ENCODE measurements around the gene ST3GAL3.

The ST3GAL3 gene

GRCh38 chr1:43711524-43712386, 4.4 kb downstream of the ST3GAL3 start:
- Histone ChIP-seq H2AFZ (ENCODE audit: low read length) (no peak overlapping the region), H3K14ac (ENCODE audit: low read length) (no peak overlapping the region), H3K9me3 (replicated peaks in 1 of 2; ENCODE audit: control insufficient read depth in 2 of 2, insufficient read depth in 1 of 2, low read depth in 1 of 2, low read length in 2 of 2) (peaks cover 0 to 1% of the 10 kb centered on the region in 2 donors), H3K36me3 (replicated peaks in 1 of 2; ENCODE audit: control insufficient read depth in 2 of 2, insufficient read depth in 2 of 2, low read length in 2 of 2) (peaks cover 0 to 39% of the 10 kb centered on the region in 2 donors), H2AK5ac (ENCODE audit: low read depth, low read length) (no peak overlapping the region), H2BK5ac (ENCODE audit: low read length) (no peak overlapping the region), H3K27ac (replicated peaks; ENCODE audit: low read length) (no peak overlapping the region), H3K4me1 (ENCODE audit: control insufficient read depth in 2 of 2, insufficient read depth in 1 of 2, low read depth in 1 of 2, low read length in 2 of 2) (no peaks in the 10 kb centered on the region), H3K4me3 (ENCODE audit: low read length in 2 of 2) (no peak overlapping the region), H2BK12ac (ENCODE audit: low read length) (no peak overlapping the region), H3K27me3 (ENCODE audit: control insufficient read depth in 3 of 3, insufficient read depth in 3 of 3, low read depth in 1 of 3, low read length in 3 of 3) (no peaks in the 10 kb centered on the region), H4K91ac (ENCODE audit: low read depth, low read length, poor library complexity) (no peak overlapping the region), H2BK120ac (ENCODE audit: low read depth, low read length) (no peak overlapping the region), H3K4me2 (ENCODE audit: insufficient read depth, low read length, poor library complexity, severe bottlenecking) (no peak overlapping the region), H3K9ac (ENCODE audit: low read depth, low read length, poor library complexity) (no peak overlapping the region), H3K23ac (ENCODE audit: low read depth, low read length, poor library complexity) (no peak overlapping the region), H3K79me1 (ENCODE audit: low read depth, low read length) (peaks cover 1% of the 10 kb centered on the region), H3K4ac (ENCODE audit: low read length) (no peak overlapping the region), H2BK15ac (ENCODE audit: low read length) (no peak overlapping the region), H4K8ac (ENCODE audit: low read depth, low read length) (no peak overlapping the region), H3K18ac (ENCODE audit: low read length) (no peak overlapping the region)
- WGBS, 2 donors (ENCODE audit: extremely low coverage in 2 of 2, insufficient read length in 2 of 2, insufficient replicate concordance in 1 of 2): no CpG with 5 or more reads among the region's 3 CpGs
- DNase-seq (ENCODE audit: low spot score): no peak

GRCh38 chr1:43716559-43717281, 9.4 kb downstream of the ST3GAL3 start:
- H3K4me2 ChIP-seq (ENCODE audit: insufficient read depth, low read length, poor library complexity, severe bottlenecking): no peak overlapping the region
- no peaks in the 10 kb centered on the region for H3K4me1 ChIP-seq (ENCODE audit: control insufficient read depth in 2 of 2, insufficient read depth in 1 of 2, low read depth in 1 of 2, low read length in 2 of 2)
- WGBS, 2 donors (ENCODE audit: extremely low coverage in 2 of 2, insufficient read length in 2 of 2, insufficient replicate concordance in 1 of 2): no CpG with 5 or more reads among the region's 15 CpGs
- H3K27ac ChIP-seq (replicated peaks; ENCODE audit: low read length): no peak overlapping the region
- no peak overlapping the region for H3K14ac ChIP-seq (ENCODE audit: low read length)
- H3K27me3 ChIP-seq (ENCODE audit: control insufficient read depth in 3 of 3, insufficient read depth in 3 of 3, low read depth in 1 of 3, low read length in 3 of 3): no peaks in the 10 kb centered on the region
- H2BK5ac ChIP-seq (ENCODE audit: low read length): no peak overlapping the region
- H3K18ac ChIP-seq (ENCODE audit: low read length): no peak overlapping the region
- H3K4ac ChIP-seq (ENCODE audit: low read length): no peak overlapping the region
- no peak for DNase-seq (ENCODE audit: low spot score)
- H4K8ac ChIP-seq (ENCODE audit: low read depth, low read length): no peak overlapping the region
- H2AFZ ChIP-seq (ENCODE audit: low read length): no peak overlapping the region
- H2BK120ac ChIP-seq (ENCODE audit: low read depth, low read length): no peak overlapping the region
- no peak overlapping the region for H3K23ac ChIP-seq (ENCODE audit: low read depth, low read length, poor library complexity)
- peaks cover 1% of the 10 kb centered on the region for H3K79me1 ChIP-seq (ENCODE audit: low read depth, low read length)
- no peak overlapping the region for H3K4me3 ChIP-seq (ENCODE audit: low read length in 2 of 2)
- no peak overlapping the region for H3K9ac ChIP-seq (ENCODE audit: low read depth, low read length, poor library complexity)
- H3K9me3 ChIP-seq (replicated peaks in 1 of 2; ENCODE audit: control insufficient read depth in 2 of 2, insufficient read depth in 1 of 2, low read depth in 1 of 2, low read length in 2 of 2): peaks cover 0 to 2% of the 10 kb centered on the region in 2 donors
- H2BK15ac ChIP-seq (ENCODE audit: low read length): no peak overlapping the region
- no peak overlapping the region for H2BK12ac ChIP-seq (ENCODE audit: low read length)
- no peak overlapping the region for H2AK5ac ChIP-seq (ENCODE audit: low read depth, low read length)
- H3K36me3 ChIP-seq (replicated peaks in 1 of 2; ENCODE audit: control insufficient read depth in 2 of 2, insufficient read depth in 2 of 2, low read length in 2 of 2): peaks cover 0 to 10% of the 10 kb centered on the region in 2 donors
- no peak overlapping the region for H4K91ac ChIP-seq (ENCODE audit: low read depth, low read length, poor library complexity)

- no peak overlapping the region for H2BK12ac ChIP-seq (ENCODE audit: low read length)
- no peak overlapping the region for H3K23ac ChIP-seq (ENCODE audit: low read depth, low read length, poor library complexity)
- no peak overlapping the region for H2AK5ac ChIP-seq (ENCODE audit: low read depth, low read length)
- no peak overlapping the region for H2BK15ac ChIP-seq (ENCODE audit: low read length)
- H3K27me3 ChIP-seq (ENCODE audit: control insufficient read depth in 3 of 3, insufficient read depth in 3 of 3, low read depth in 1 of 3, low read length in 3 of 3): no peaks in the 10 kb centered on the region
- H3K4me3 ChIP-seq (ENCODE audit: low read length in 2 of 2): no peak overlapping the region
- H3K4me2 ChIP-seq (ENCODE audit: insufficient read depth, low read length, poor library complexity, severe bottlenecking): no peak overlapping the region
- peaks cover 0 to 4% of the 10 kb centered on the region in 2 donors for H3K4me1 ChIP-seq (ENCODE audit: control insufficient read depth in 2 of 2, insufficient read depth in 1 of 2, low read depth in 1 of 2, low read length in 2 of 2)
- H3K36me3 ChIP-seq (replicated peaks in 1 of 2; ENCODE audit: control insufficient read depth in 2 of 2, insufficient read depth in 2 of 2, low read length in 2 of 2): no peaks in the 10 kb centered on the region
- no peak for DNase-seq (ENCODE audit: low spot score)
- no CpG with 5 or more reads among the region's 6 CpGs for WGBS, 2 donors (ENCODE audit: extremely low coverage in 2 of 2, insufficient read length in 2 of 2, insufficient replicate concordance in 1 of 2)
- H3K27ac ChIP-seq (replicated peaks; ENCODE audit: low read length): no peak overlapping the region
- H3K9ac ChIP-seq (ENCODE audit: low read depth, low read length, poor library complexity): no peak overlapping the region
- H3K14ac ChIP-seq (ENCODE audit: low read length): no peak overlapping the region
- H2BK5ac ChIP-seq (ENCODE audit: low read length): no peak overlapping the region
- H3K4ac ChIP-seq (ENCODE audit: low read length): no peak overlapping the region
- no peak overlapping the region for H3K18ac ChIP-seq (ENCODE audit: low read length)
- no peak overlapping the region for H4K8ac ChIP-seq (ENCODE audit: low read depth, low read length)
- no peak overlapping the region for H2BK120ac ChIP-seq (ENCODE audit: low read depth, low read length)
- no peak overlapping the region for H2AFZ ChIP-seq (ENCODE audit: low read length)
- peaks cover 0 to 2% of the 10 kb centered on the region in 2 donors for H3K9me3 ChIP-seq (replicated peaks in 1 of 2; ENCODE audit: control insufficient read depth in 2 of 2, insufficient read depth in 1 of 2, low read depth in 1 of 2, low read length in 2 of 2)
- H3K79me1 ChIP-seq (ENCODE audit: low read depth, low read length): no peaks in the 10 kb centered on the region
- no peak overlapping the region for H4K91ac ChIP-seq (ENCODE audit: low read depth, low read length, poor library complexity)
Observed at GRCh38 chr1:43719063-43719462, 11.7 kb downstream of the ST3GAL3 start.
